HepG2 (cell line): Measurements from ENCODE around the gene SMYD4. TPM values are rescaled to one million over a fixed set of nuclear protein-coding genes. Genes with fewer than 3 reads are reported as not detected.

ENCODE experiments used
- CCDC6 ChIP-seq: sonication (generic); formaldehyde crosslinking; IDR thresholded peaks from 2 replicates; pipeline ENCODE4 v1.8.1; 2022; ENCODE audit warnings: mild to moderate bottlenecking, missing genetic modification reagents, moderate library complexity
- ELF1 ChIP-seq: sonication (generic); formaldehyde crosslinking; IDR thresholded peaks from 2 replicates; pipeline ENCODE4 v1.4.0; 2020; ENCODE audit warnings: missing genetic modification reagents
- EP300 ChIP-seq, 3 experiments: sonication (generic) in 1 of 3; formaldehyde crosslinking in 1 of 3; IDR thresholded peaks; 2 replicates each; pipeline versions ENCODE4 v1.5.1 to v1.6.1; 2011 to 2020; ENCODE audit warnings: low read depth in 2 of 3, low read length in 2 of 3, borderline replicate concordance in 1 of 3, improper control_type of control experiment in 1 of 3, mild to moderate bottlenecking in 1 of 3, missing genetic modification reagents in 1 of 3, moderate library complexity in 1 of 3
- ESRRA ChIP-seq: sonication (generic); formaldehyde crosslinking; IDR thresholded peaks from 2 replicates; pipeline ENCODE4 v1.5.1; 2020; ENCODE audit warnings: mild to moderate bottlenecking, low read depth, missing genetic modification reagents
- IKZF1 ChIP-seq: fragments of 450-650 bp; IDR thresholded peaks from 2 replicates; pipeline ENCODE4 v1.7.1; 2016
- KMT2B ChIP-seq: IDR thresholded peaks from 2 replicates; pipeline ENCODE4 v1.6.1; 2016; ENCODE audit warnings: missing genetic modification reagents, missing compliant biosample characterization
- MIXL1 ChIP-seq: IDR thresholded peaks from 2 replicates; pipeline ENCODE4 v1.6.1; 2016
- POLR2A ChIP-seq, 2 experiments: IDR thresholded peaks; 2 replicates each; pipeline ENCODE4 v1.6.1; 2011; ENCODE audit warnings: low read depth in 2 of 2, low read length in 2 of 2, mild to moderate bottlenecking in 1 of 2, moderate library complexity in 1 of 2; ENCODE audit not compliant: insufficient read depth in 1 of 2
- ZBTB38 ChIP-seq: sonication (generic); formaldehyde crosslinking; IDR thresholded peaks from 2 replicates; pipeline ENCODE4 v1.5.1; 2020; ENCODE audit warnings: mild to moderate bottlenecking, missing genetic modification reagents
- ZNF317 ChIP-seq: sonication (generic); formaldehyde crosslinking; IDR thresholded peaks from 2 replicates; pipeline ENCODE4 v1.5.0; 2020; ENCODE audit warnings: mild to moderate bottlenecking, missing genetic modification reagents
- ZNF33B ChIP-seq: sonication (generic); formaldehyde crosslinking; IDR thresholded peaks from 2 replicates; pipeline ENCODE4 v1.5.1; 2020; ENCODE audit warnings: mild to moderate bottlenecking, missing genetic modification reagents
- polyA plus RNA-seq, 8 experiments: library from polyadenylated mRNA; depleted of rRNA in 3 of 8; stranded (reverse) in 7 of 8; unstranded in 1 of 8; fragments of >200 nt; fragmentation: Illumina TruSeq in 4 of 8; extraction: Trizol in 4 of 8; gene quantifications; 2 replicates each; pipeline versions ENCODE4 v1.2.1 to v1.2.3, GENCODE V29; 2011 to 2016; ENCODE audit warnings: low read depth in 4 of 8, missing spikeins in 1 of 8, mixed read lengths in 1 of 8; ENCODE audit not compliant: insufficient read depth in 1 of 8
- total RNA-seq, 5 experiments: library from RNA; depleted of rRNA; stranded (reverse); fragments of >200 nt; fragmentation: Illumina TruSeq; extraction: Trizol; gene quantifications; 2 replicates each; pipeline ENCODE4 v1.2.3, GENCODE V29; 2016; ENCODE audit warnings: low read depth in 1 of 5
- TF ChIP-seq, protein P1 (sequence below): sonication (generic); formaldehyde crosslinking; IDR thresholded peaks from 2 replicates; pipeline ENCODE4 v1.5.0; 2020; ENCODE audit warnings: missing genetic modification reagents, mild to moderate bottlenecking, borderline replicate concordance
- TF ChIP-seq, protein P2 (sequence below): IDR thresholded peaks from 2 replicates; pipeline ENCODE4 v1.6.1; 2016; ENCODE audit warnings: missing compliant biosample characterization, missing genetic modification reagents, borderline replicate concordance
- TF ChIP-seq, protein P3 (sequence below): IDR thresholded peaks from 2 replicates; pipeline ENCODE4 v1.6.1; 2016; ENCODE audit warnings: missing biosample characterization, missing genetic modification reagents, low read depth
- TF ChIP-seq, protein P4 (sequence below): IDR thresholded peaks from 2 replicates; pipeline ENCODE4 v1.6.1; 2016; ENCODE audit warnings: mild to moderate bottlenecking
- TF ChIP-seq, protein P5 (sequence below): sonication (generic); formaldehyde crosslinking; conservative IDR thresholded peaks from 2 replicates; pipeline ENCODE4 v1.4.0; 2020; ENCODE audit warnings: mild to moderate bottlenecking, missing genetic modification reagents, moderate library complexity
- TF ChIP-seq, protein P6 (sequence below): sonication (generic); formaldehyde crosslinking; IDR thresholded peaks from 2 replicates; pipeline ENCODE4 v1.8.1; 2023; ENCODE audit warnings: mild to moderate bottlenecking, missing genetic modification reagents

The SMYD4 gene
- total and polyA plus RNA-seq, 2 of the 13 experiments (the other 11 are each of a cell fraction or from before 2014, with no cell fraction given) = 7.4 to 11.3 TPM

DNA sequence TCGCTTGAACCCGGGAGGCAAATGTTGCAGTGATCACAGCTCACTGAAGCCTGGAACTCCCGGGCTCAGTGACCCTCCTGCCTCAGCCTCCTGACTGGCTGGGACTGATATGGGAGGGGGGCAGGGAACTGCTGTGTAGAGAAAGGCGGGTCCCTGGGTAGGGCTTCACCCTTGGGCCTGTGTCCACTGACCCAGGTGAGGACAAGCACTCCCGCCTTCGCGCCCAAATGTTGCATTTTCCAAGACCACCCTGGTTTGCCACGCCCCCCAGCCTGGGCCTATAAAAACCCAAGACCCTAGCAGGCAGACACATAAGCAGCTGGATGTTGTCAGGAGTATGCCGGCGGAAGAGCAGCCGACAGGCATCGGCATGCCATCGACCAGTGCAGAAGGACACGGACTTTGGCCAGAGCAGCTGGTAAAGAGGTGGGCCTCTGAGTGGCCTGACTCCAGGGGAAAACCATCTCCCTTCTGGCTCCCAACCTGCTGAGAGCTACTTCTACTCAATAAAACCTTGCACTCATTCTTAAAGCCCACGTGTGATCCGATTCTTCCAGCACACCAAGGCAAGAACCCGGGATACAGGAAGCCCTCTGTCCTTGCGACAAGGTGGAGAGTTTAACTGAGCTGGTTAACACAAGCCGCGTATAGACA is 19.1 kb downstream of the SMYD4 start (continued):
- TF ChIP-seq, protein P1, sequence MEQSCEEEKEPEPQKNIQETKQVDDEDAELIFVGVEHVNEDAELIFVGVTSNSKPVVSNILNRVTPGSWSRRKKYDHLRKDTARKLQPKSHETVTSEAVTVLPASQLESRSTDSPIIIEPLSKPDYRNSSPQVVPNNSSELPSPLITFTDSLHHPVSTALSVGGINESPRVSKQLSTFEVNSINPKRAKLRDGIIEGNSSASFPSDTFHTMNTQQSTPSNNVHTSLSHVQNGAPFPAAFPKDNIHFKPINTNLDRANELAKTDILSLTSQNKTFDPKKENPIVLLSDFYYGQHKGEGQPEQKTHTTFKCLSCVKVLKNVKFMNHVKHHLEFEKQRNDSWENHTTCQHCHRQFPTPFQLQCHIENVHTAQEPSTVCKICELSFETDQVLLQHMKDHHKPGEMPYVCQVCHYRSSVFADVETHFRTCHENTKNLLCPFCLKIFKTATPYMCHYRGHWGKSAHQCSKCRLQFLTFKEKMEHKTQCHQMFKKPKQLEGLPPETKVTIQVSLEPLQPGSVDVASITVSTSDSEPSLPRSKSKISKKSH (CRISPR knock-in tag) = no peak
- TF ChIP-seq EP300 (IDR thresholded peaks at IDR 0.05; ENCODE audit: low read depth in 2 of 2, low read length in 2 of 2) = peak; percentile 25 to 66; a peak in 3 of 4 replicates
- peak; percentile 72; the same call in 1 of the 2 replicates for TF ChIP-seq EP300 (CRISPR knock-in tag; IDR thresholded peaks at IDR 0.05; ENCODE audit: borderline replicate concordance)
- TF ChIP-seq, protein P2, sequence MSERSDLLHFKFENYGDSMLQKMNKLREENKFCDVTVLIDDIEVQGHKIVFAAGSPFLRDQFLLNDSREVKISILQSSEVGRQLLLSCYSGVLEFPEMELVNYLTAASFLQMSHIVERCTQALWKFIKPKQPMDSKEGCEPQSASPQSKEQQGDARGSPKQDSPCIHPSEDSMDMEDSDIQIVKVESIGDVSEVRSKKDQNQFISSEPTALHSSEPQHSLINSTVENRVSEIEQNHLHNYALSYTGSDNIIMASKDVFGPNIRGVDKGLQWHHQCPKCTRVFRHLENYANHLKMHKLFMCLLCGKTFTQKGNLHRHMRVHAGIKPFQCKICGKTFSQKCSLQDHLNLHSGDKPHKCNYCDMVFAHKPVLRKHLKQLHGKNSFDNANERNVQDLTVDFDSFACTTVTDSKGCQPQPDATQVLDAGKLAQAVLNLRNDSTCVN (CRISPR knock-in tag) = no peak; the same call in 1 of the 2 replicates
- TF ChIP-seq KMT2B (CRISPR knock-in tag) = peak; percentile 45; the same call in 1 of the 2 replicates
- TF ChIP-seq, protein P3, sequence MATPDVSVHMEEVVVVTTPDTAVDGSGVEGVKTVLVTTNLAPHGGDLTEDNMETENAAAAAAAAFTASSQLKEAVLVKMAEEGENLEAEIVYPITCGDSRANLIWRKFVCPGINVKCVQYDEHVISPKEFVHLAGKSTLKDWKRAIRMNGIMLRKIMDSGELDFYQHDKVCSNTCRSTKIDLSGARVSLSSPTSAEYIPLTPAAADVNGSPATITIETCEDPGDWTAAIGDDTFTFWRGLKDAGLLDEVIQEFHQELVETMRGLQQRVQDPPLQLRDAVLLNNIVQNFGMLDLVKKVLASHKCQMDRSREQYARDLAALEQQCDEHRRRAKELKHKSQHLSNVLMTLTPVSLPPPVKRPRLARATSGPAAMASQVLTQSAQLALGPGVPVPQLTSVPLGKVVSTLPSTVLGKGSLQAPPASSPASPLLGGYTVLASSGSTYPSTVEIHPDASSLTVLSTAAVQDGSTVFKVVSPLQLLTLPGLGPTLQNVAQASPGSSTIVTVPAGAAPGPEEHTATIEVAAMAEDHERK (CRISPR knock-in tag) = no peak
- TF ChIP-seq, protein P4, sequence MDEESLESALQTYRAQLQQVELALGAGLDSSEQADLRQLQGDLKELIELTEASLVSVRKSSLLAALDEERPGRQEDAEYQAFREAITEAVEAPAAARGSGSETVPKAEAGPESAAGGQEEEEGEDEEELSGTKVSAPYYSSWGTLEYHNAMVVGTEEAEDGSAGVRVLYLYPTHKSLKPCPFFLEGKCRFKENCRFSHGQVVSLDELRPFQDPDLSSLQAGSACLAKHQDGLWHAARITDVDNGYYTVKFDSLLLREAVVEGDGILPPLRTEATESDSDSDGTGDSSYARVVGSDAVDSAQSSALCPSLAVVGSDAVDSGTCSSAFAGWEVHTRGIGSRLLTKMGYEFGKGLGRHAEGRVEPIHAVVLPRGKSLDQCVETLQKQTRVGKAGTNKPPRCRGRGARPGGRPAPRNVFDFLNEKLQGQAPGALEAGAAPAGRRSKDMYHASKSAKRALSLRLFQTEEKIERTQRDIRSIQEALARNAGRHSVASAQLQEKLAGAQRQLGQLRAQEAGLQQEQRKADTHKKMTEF (CRISPR knock-in tag) = peak; percentile 77
- TF ChIP-seq POLR2A (IDR thresholded peaks at IDR 0.05; ENCODE audit: insufficient read depth in 1 of 2, low read depth in 2 of 2, low read length in 2 of 2) = peak; percentile 80 to 89
- TF ChIP-seq ESRRA = peak; percentile 95
- TF ChIP-seq, protein P5, sequence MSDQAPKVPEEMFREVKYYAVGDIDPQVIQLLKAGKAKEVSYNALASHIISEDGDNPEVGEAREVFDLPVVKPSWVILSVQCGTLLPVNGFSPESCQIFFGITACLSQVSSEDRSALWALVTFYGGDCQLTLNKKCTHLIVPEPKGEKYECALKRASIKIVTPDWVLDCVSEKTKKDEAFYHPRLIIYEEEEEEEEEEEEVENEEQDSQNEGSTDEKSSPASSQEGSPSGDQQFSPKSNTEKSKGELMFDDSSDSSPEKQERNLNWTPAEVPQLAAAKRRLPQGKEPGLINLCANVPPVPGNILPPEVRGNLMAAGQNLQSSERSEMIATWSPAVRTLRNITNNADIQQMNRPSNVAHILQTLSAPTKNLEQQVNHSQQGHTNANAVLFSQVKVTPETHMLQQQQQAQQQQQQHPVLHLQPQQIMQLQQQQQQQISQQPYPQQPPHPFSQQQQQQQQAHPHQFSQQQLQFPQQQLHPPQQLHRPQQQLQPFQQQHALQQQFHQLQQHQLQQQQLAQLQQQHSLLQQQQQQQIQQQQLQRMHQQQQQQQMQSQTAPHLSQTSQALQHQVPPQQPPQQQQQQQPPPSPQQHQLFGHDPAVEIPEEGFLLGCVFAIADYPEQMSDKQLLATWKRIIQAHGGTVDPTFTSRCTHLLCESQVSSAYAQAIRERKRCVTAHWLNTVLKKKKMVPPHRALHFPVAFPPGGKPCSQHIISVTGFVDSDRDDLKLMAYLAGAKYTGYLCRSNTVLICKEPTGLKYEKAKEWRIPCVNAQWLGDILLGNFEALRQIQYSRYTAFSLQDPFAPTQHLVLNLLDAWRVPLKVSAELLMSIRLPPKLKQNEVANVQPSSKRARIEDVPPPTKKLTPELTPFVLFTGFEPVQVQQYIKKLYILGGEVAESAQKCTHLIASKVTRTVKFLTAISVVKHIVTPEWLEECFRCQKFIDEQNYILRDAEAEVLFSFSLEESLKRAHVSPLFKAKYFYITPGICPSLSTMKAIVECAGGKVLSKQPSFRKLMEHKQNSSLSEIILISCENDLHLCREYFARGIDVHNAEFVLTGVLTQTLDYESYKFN (CRISPR knock-in tag) = peak; percentile 99
- TF ChIP-seq ZNF317 = peak; percentile 95
- TF ChIP-seq, protein P6, sequence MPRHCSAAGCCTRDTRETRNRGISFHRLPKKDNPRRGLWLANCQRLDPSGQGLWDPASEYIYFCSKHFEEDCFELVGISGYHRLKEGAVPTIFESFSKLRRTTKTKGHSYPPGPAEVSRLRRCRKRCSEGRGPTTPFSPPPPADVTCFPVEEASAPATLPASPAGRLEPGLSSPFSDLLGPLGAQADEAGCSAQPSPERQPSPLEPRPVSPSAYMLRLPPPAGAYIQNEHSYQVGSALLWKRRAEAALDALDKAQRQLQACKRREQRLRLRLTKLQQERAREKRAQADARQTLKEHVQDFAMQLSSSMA = no peak
- TF ChIP-seq ZNF33B (CRISPR knock-in tag) = no peak
- TF ChIP-seq ZBTB38 (CRISPR knock-in tag) = peak; percentile 97
- peak; percentile 63 for TF ChIP-seq ELF1 (CRISPR knock-in tag)
- peak; percentile 34; the same call in 1 of the 2 replicates for TF ChIP-seq CCDC6 (CRISPR knock-in tag)
- peak; percentile 45 for TF ChIP-seq MIXL1 (CRISPR knock-in tag)
- TF ChIP-seq IKZF1 = no peak
